ENCODE measurements around the gene FBXL7.

Gene FBXL7

DNA sequence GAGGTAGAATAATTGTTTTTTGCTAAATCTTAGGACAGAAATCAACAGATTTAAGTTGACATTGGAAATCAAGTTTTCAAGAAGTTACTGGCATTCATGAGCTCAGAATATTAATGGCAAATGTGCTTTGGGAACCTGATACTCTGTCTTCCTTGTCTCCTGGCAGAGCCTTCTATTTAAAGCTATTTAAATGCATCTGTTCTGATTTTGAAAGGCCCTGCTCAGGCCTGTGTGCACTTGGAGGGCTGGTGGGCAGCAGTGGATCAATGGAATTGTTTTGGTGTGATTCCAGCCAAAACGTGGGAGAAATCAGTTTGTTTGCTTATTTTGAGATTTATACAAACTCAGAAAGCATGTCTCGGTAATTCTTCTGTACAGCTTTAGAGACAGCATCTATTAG is 38.5 kb downstream of the FBXL7 start:
- no peak for DNase-seq (ENCODE audit: low spot score)
- FAIRE-seq: no peak

DNA sequence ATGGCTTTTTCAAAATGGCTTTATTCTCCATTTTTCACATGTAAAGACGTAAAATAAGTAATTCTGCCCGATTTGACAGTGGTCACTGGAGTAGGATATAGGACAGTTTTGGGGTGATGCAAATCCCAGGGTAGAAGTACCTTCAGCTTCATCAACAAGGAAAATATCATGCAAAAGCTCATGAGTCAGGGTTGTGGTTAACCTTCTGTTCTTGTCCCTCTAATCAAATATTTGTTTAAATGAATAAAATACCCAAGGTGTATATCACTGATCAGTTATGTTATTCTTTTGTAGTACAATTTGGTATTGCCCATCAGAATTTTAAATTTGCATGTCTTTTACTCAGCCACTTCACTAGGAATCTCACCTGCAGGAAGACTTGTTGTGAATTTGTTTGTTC is 40.0 kb downstream of the FBXL7 start:
- DNase-seq (ENCODE audit: low spot score) (no peak), FAIRE-seq (no peak)

DNA sequence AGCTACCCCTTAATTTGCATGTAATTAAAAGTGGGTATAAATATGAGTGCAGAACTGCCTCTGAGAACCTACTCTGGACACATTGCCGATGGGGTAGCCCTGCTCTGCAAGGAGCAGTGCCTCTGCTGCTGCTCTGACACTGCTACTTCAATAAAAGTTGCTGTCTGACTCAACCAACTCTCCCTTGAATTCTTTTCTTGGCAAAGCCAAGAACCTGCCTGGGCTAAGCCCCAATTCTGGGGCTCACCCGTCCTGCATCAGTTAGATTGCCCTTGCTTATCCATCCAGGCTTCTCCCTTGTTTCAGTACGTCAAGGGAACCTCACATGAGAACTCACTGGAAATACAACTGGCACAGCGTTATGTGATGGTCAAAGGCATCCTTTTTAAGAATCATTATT is 44.1 kb downstream of the FBXL7 start:
- DNase-seq (ENCODE audit: low spot score): no peak
- FAIRE-seq: no peak

DNA sequence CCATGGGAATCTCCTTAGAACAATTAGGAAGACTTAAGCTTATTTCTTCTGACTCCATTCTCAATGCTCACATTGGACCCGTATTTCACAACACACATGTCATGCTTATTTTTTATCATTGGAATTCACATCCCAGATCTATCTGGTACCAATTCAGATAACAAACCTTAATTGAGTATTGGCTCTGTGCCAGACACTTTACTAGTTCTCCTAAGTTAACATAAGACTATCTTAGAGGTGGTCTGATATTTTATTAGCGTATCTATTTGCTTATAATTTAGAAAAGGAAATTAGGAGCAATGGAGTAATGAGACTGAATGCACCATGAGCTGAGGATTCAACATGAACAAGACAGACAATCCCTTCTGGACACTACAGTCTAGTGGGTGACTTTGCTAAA is 45.1 kb downstream of the FBXL7 start:
- DNase-seq (ENCODE audit: low spot score) (no peak), FAIRE-seq (no peak)

DNA sequence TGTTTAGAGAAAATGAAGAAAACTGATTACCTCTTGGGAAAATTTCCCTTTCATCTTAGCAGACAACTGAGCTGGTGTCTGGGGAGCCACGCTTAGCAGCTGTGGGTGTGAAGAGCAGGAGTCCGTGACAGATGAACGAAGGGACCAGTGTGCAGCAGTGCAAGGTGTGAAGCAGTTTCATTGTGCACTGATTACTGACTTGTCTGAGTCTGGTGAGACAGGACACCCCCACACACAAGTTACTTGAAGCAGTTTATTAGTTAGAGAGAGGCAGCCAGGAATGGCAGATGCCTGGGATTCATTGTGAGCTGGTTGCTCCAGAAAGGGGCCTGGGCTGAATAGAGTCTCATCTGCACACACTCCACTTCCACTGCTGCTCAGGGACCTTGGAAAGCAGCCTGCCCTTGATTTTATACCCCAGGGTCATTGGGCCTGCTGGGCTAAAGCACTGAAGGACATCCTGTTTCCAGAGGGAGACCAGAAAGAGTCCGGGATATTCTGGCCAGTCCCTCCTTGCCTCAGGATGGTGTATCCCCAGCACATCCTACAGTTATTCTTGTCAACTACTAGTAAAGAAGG is 47.4 kb downstream of the FBXL7 start:
- FAIRE-seq (no peak), DNase-seq (ENCODE audit: low spot score) (no peak)

DNA sequence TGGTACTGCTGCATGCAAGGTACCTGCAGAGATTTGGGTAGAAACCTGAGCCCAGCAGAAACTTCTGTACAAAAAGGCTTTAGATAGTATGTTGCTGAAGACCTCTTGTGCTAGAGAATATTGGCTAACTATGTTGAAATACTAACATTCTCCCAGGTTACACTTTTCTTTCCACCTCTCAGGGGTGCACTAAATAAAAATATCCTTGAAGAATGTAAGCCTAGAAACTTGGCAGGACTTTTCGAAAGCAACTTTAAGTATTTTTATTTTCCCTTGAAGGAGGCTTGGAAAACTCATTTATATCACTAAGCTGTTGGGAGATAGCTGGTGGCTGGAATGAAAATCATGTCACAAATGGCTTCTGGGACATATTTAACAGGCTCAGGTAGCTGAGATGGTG is 50.0 kb downstream of the FBXL7 start:
- FAIRE-seq (no peak), DNase-seq (ENCODE audit: low spot score) (no peak)

DNA sequence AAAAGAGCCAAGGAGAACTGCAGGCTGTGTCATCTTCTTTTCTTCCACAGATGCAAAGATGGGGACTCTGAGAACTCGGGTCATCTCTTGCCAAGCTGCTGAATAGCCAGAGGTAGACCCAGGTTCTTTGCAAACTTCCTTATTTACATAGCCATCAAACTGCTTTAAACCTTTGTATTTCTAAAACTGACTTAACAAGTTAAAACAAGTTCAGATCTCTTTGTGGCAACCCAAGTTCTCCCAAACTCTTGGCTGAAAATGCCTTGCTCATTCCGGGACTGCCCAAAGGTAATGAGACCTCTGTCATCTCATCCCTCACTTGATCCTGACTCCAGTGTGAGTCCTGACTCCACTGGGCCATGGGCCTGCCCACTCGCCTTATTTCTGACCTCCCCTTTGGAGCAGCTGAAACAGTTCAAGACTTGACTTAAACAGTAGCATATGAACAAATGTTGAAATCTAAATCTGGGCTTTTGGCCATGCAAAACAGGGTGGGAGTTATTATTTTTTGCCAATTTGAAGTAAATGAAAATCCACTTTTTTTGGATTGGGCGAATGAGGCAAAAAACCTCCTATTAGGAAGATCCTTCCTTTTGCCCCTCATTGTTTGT is 50.6 kb downstream of the FBXL7 start:
- DNase-seq (ENCODE audit: low spot score): no peak
- no peak for FAIRE-seq

DNA sequence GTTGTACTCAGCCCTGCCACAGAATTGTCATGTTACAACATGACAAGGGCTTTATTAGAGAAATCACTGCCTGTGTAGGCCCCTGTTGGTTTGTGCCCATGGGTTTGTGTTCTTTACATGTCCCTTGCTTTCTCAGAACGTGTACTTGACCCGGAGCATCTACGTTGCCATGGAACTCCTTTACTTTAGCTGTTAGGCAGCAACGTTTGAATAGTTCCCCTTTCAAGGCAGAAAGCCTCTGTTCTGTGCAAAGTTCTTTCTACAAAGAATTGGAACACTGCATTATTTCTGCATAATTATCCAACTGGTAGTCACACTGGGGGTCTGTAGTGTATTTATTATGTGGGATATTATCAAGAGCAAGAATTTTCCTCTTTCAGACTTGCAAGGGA is 51.1 kb downstream of the FBXL7 start:
- DNase-seq (ENCODE audit: low spot score) (no peak), FAIRE-seq (no peak)

DNA sequence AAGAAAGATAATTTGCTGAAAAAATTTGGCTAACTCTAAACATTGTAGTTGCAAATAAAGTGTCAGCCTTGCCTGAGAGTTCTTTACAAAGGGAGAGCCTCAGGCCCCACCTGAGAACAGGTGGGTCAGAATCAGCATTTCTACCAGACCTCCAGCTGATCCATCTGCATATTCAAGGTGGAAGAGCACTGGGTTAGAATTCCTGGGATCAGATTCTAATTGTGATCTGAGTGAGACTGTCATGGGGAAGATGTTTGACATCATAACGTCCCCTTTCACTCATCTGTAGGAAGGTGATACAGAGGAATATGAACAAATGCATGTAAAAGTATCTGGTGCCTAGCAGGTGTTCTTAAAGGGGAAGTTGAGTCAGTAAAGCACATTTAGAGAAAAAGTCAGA is 54.6 kb downstream of the FBXL7 start:
- no peak for DNase-seq (ENCODE audit: low spot score)
- no peak for FAIRE-seq

DNA sequence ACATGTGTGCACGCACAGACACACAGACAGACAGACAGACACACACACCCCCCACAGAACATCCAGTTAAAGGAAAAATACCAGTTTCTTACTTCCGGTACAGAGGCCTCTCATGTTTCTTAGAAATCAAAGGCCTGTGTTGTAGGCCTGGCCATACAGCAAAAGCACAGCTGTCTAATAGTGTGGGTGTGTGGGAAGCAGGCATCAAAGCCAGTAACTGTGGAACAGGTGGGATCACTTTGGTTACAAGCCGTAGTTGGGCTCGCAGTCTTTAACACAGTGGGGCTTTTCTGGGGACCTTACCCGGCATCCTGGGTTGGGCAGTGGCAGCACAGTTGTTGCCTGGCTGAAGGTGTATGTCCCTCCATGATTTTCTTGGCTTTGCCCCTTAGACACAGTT is 55.2 kb downstream of the FBXL7 start:
- FAIRE-seq: no peak
- DNase-seq (ENCODE audit: low spot score): no peak

DNA sequence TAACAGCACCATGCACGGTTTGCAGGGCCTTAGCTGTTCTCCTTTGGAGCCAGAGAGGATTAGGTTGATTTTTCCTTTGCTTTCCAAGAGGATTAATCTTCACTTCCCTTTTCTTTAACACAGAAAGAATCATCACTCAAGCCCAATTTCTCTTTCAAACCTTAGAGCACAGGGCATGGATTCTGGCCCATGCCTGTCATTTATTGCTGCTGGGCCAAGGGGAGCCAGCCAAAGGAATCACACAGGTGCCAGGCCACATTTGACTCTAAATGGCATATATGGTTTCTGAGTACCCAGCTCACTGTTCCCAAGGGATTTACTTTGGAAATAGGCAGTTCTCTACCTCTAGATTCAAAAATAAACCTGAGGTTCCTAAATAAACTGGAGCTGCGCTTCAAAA is 58.3 kb downstream of the FBXL7 start:
- FAIRE-seq (no peak), DNase-seq (ENCODE audit: low spot score) (no peak)

DNA sequence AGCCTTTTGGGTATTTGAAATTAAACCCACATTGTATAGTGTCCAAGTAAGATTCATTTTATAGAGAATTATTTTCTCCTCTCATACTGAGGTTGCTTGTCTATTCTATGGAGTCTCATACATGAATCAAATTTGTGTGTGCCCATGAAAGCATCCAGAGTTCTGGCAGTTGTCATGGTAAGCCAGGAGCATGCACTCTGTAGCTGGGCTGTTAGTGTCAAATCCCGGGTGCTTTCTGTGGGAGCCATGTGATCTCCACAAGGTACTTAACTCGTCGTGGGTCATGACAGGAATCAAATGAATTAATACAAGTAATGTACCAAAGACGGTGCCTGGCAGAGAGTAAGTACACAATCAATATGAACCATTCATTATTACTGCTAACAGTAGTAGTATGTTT is 58.7 kb downstream of the FBXL7 start:
- no peak for FAIRE-seq
- no peak for DNase-seq (ENCODE audit: low spot score)

DNA sequence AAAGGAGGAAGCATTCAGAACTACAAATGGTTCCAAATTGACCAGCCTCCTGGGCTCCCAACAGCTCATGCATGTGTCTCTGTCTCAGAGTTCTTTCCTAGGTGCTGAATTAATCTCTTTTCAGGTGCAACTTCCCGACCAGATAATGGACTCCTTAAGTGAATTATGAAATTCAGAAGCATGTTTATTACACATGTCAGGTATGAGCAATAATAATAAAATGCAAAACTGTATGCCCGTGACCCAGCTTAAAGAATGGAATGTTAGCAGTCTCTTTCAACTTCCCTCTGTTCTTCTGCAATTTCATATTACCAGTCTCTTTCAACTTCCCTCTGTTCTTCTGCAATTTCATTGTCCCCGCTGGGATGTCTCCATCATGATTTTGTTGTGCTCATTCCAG is 60.4 kb downstream of the FBXL7 start:
- FAIRE-seq (no peak), DNase-seq (ENCODE audit: low spot score) (no peak)

DNA sequence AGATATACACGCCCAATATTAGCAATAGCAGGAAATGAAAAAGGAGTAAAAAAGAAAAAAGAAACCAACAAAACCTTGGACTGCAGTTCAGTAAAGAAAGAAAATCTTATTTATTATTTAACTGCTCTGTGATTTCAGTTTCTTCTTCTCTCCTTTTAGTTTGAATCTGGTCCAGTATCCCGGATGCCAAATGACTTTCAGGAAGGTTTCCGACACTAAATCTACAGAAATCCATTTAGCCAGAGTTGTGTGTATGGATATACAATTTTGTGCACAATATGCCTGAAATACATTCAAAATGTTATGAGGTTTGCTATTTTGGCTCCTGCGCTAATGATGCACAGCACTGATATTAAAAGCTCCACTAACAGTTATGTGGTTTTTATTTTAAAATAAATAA is 64.5 kb downstream of the FBXL7 start:
- no peak for FAIRE-seq

DNA sequence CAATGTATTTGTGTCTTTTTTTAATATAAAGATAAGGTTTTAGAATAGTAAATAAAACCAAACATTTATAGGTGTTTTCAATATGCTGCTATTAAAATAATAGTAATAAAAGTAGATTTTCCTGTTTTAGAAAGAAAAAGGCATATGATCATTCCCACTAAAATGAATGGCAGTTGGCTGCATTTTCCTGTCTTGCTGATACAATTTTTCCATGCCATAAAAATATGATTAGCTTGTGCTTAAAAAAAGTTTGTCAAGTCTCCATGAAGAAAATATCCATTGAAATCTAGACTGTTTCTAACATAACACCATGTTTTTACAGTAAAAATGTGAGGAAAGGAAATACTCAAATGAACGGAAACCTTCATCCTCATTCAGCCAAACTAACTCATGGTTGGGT is 65.0 kb downstream of the FBXL7 start:
- DNase-seq (ENCODE audit: low spot score): no peak

More for the DNA sequence above, 64.5 kb downstream of the FBXL7 start:
- no peak for DNase-seq (ENCODE audit: low spot score)

DNA sequence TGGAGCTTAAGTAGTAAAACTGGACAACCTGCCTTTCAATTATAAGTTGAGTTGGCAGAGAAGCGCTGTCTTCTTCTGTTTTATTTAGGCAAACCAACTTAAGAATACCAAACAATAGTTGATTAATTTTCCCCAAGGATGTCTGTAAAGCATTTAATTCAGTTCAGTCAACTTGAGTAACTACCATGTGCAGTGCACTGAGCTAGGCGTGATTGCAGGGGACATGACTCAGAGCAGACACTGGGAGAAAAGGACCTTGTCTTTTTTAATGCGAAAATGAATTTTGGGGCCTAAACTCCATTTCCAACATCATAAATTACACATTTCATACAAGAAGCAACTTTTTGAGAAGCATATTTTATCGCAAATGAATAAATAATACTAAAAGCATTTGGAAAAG is 66.3 kb downstream of the FBXL7 start:
- FAIRE-seq: no peak
- DNase-seq (ENCODE audit: low spot score): no peak

More for the DNA sequence above, 65.0 kb downstream of the FBXL7 start:
- FAIRE-seq: no peak

DNA sequence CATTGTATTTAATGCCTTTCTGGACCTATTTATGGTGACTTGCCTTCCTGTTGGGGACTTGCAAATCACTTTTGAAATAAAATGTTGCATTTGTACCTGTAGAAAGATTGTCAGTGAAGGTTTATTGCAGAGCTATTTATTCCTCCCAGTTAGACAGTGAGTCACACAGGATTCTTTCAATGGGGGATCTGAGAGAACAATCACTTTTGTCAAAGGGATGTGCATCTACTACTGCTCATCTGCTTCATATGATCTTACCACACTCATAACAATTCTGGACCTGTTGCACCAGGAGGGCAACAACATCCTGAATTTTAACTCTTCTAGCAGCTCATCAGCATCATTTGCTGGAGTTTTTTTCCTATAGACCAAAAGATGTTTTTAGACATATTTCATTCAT is 66.8 kb downstream of the FBXL7 start:
- DNase-seq (ENCODE audit: low spot score) (no peak), FAIRE-seq (no peak)

DNA sequence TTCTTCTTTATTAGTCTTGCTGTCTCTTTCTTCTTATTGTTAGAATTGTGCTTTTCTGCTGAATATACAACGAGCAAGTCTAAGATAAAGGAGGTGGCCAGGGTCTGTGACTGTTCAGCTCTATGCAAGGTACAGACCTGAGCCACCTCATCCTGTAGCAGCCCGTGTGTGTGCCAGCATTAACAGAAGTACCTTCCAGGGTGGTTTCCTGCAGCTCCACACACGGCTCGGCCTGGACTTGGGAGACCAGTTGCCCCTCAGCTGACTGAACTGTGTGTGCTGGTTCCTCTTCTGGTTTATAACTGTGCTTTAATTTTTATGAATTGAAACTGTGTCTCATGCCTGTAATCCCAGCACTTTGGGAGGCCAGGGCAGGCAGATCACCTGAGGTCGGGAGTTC is 70.5 kb downstream of the FBXL7 start:
- no peak for DNase-seq (ENCODE audit: low spot score)

DNA sequence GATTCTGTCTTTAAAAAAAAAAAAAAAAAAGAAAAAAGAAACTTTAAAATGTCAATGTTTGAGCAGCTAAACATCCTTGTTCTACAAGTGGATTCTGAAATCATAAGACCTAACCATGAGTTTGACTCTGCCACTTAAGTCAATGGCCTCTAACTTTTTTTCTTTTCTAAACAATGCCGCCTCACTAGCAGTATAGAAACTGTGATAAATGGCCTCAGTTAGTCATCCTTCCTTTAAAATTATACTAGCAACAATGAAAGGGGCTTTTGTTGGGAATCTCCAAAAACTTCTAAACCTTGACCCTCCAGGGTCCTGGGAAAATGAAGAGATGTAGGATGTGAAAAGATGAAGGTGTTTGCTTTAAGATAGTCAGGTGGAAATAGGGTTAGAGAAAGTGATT is 71.1 kb downstream of the FBXL7 start:
- DNase-seq (ENCODE audit: low spot score) (no peak), FAIRE-seq (no peak)

More for the DNA sequence above, 70.5 kb downstream of the FBXL7 start:
- FAIRE-seq: no peak

DNA sequence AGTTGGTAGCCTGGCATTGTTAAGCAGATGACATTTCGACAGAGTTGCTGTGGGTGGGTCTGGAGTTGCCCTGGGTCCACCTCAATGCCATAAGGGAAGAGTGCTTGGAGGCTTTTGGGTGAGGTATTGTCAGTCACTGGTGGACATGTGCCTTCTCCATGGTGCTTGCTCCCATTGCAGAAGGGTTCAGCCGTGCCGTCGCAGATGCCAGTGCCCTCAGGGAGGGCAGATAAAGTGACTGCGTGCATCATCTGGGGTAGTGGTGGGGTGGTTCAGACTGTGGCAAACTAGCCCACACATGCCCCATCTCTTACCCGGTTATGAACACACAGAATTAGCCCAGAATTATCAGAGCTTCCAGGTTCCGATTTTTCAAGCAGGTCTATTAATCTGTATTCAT is 71.6 kb downstream of the FBXL7 start:
- DNase-seq (ENCODE audit: low spot score) (no peak), FAIRE-seq (no peak)

DNA sequence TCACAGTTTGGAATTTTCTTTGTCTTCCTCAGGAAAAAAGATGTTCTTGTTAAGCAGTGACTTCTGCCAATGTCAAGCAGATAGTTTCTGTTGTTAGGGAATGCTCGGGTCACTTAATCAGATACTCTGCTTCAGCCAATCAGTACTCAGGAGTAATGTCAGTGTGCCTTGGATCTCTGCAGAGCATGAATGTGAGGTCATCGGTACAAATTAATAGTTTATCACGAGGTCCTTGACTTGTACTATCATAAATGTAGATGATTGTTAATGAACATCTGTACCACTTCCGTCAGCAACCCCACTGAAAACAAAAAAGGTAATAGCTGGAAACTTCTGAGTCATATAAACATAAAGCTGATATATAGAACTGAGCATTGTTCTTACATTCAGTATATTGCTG is 73.6 kb downstream of the FBXL7 start:
- DNase-seq (ENCODE audit: low spot score) (no peak), FAIRE-seq (no peak)

DNA sequence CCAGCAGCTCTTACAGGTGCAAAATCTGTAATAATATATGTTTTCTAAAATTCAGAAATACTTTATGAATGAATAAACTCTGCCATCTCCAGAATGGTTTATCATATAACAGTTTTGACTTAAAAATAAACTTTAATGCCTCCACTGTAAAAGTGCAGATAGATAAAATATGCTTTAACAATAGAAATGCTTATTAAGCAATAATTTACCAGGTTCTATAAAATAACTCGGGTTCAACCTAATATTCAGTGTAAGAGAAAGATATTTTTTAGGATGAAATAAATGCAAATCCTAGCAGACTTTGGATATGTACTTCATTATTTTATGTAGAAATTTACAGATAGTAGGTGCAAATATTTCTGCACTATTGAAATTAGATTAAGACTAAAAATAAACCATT is 74.1 kb downstream of the FBXL7 start:
- DNase-seq (ENCODE audit: low spot score) (no peak), FAIRE-seq (no peak)

DNA sequence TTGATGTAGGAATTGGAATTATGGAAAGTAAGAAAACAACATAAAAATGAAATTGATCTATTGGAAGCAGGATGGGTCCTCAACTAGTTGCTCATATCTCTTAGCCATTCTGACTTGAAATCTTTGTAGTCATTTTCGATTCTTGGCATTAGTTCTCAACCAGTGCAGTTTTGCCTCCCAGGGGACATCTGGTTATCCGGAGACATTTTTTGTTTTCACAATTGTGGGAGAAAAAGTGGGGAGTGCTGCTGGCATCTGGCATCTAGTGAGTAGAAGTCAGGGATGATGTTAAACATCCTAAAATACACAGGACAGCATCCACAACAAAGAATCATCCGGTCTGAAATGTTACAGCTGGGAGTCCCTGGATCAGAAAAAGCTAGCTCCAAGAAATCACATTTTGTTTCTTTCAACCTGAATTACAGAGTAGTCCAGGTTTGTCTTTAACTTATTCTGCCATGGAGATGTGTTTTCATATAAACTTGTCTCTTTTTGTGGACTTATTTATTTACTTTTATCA is 74.9 kb downstream of the FBXL7 start:
- DNase-seq (ENCODE audit: low spot score) (no peak), FAIRE-seq (no peak)

DNA sequence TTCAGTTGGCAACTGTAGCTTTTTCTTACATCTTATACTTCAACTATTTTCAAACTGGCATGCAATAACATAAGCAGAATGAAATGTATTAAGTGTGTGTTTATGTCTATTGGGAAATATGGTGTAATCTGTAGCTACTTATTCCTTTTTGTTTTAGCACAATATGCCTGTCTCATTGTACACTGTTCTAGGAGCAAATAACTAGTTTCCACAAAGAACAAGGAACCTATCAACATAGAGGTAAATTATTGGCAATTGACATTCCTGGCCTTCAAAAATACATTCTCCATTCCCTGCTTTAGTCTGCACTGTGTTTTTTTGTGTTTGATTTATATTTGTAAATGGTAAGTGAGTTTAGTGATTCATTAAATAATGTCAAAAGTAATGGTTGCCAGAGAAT is 75.7 kb downstream of the FBXL7 start:
- DNase-seq (ENCODE audit: low spot score): no peak
- no peak for FAIRE-seq
